GM23338 (cell line): Measurements from ENCODE around the gene CACNB3. TPM values are rescaled to one million over a fixed set of nuclear protein-coding genes. Genes with fewer than 3 reads are reported as not detected.
A peak's percentile ranks its signal among the peaks of the same experiment; 100 is the strongest.

Experiments used
- ATAC-seq: fragments of 200-7000 bp; cut with Tn5 transposase; 3 replicates; pipeline ENCODE4 v1.9.1; 2020
- DNase-seq: peaks from one replicate; pipeline ENCODE4 v3.0.0-alpha.2; 2015; ENCODE audit warnings: low spot score
- H2AFZ ChIP-seq: fragments of 200-600 bp; sonication (generic); 2 replicates; pipeline ENCODE4 v1.8.0; 2016; ENCODE audit warnings: antibody characterized with exemption, mild to moderate bottlenecking, moderate library complexity
- H3F3A ChIP-seq: fragments of 200-600 bp; sonication (generic); replicated peaks from 2 replicates; pipeline ENCODE4 v1.8.0; 2017; ENCODE audit warnings: antibody characterized with exemption, mixed run types, low read depth
- H3K27ac ChIP-seq: fragments of 200-600 bp; sonication (generic); 2 replicates; pipeline ENCODE4 v1.6.1; 2016; ENCODE audit warnings: low read depth
- H3K27me3 ChIP-seq: fragments of 200-600 bp; sonication (generic); 2 replicates; pipeline ENCODE4 v1.8.0; 2016; ENCODE audit warnings: mild to moderate bottlenecking, mixed run types, moderate library complexity; ENCODE audit not compliant: insufficient read depth
- H3K36me3 ChIP-seq: fragments of 200-600 bp; sonication (generic); 2 replicates; pipeline ENCODE4 v1.8.0; 2016; ENCODE audit warnings: mild to moderate bottlenecking; ENCODE audit not compliant: insufficient read depth
- H3K4me1 ChIP-seq: fragments of 200-600 bp; sonication (generic); 2 replicates; pipeline ENCODE4 v1.8.0; 2016; ENCODE audit warnings: mild to moderate bottlenecking, moderate library complexity; ENCODE audit not compliant: insufficient read depth
- H3K4me2 ChIP-seq: fragments of 200-600 bp; sonication (generic); 2 replicates; pipeline ENCODE4 v1.7.1; 2017; ENCODE audit warnings: mixed run types
- H3K4me3 ChIP-seq: fragments of 200-600 bp; sonication (generic); 2 replicates; pipeline ENCODE4 v1.6.1; 2016; ENCODE audit warnings: mixed run types
- H3K79me2 ChIP-seq: fragments of 200-600 bp; sonication (generic); replicated peaks from 2 replicates; pipeline ENCODE4 v1.8.0; 2017; ENCODE audit warnings: mild to moderate bottlenecking; ENCODE audit not compliant: insufficient read depth
- H3K9me2 ChIP-seq: fragments of 200-600 bp; sonication (generic); 2 replicates; pipeline ENCODE4 v1.8.0; 2017; ENCODE audit not compliant: insufficient read depth
- H4K20me1 ChIP-seq: fragments of 200-600 bp; sonication (generic); replicated peaks from 2 replicates; pipeline ENCODE4 v1.8.0; 2017; ENCODE audit warnings: mild to moderate bottlenecking; ENCODE audit not compliant: insufficient read depth
- H3K27ac Mint-ChIP-seq: 2 replicates; pipeline ENCODE4 v1.8.0; 2020; ENCODE audit warnings: inconsistent platforms, mild to moderate bottlenecking, moderate library complexity, mixed read lengths
- H3K27me3 Mint-ChIP-seq: 3 replicates; pipeline ENCODE4 v1.8.0; 2022; ENCODE audit warnings: low read depth, mild to moderate bottlenecking, moderate library complexity, mixed read lengths, inconsistent platforms; ENCODE audit not compliant: insufficient read depth, poor library complexity
- H3K36me3 Mint-ChIP-seq: 3 replicates; pipeline ENCODE4 v1.8.0; 2021; ENCODE audit warnings: low read depth, mild to moderate bottlenecking, inconsistent platforms, moderate library complexity, mixed read lengths
- H3K4me1 Mint-ChIP-seq: 3 replicates; pipeline ENCODE4 v1.8.0; 2020; ENCODE audit warnings: mild to moderate bottlenecking, inconsistent platforms, mixed read lengths
- H3K4me3 Mint-ChIP-seq: 3 replicates; pipeline ENCODE4 v1.8.0; 2021; ENCODE audit warnings: moderate library complexity, mild to moderate bottlenecking, inconsistent platforms, mixed read lengths
- H3K9me3 Mint-ChIP-seq: 3 replicates; pipeline ENCODE4 v1.8.0; 2020; ENCODE audit warnings: moderate library complexity, mild to moderate bottlenecking, inconsistent platforms, mixed read lengths
- CREB1 ChIP-seq: fragments of 250-450 bp; sonication (Bioruptor Pico); IDR thresholded peaks from 2 replicates; pipeline ENCODE4 v1.5.0; 2020; ENCODE audit warnings: low read depth, mild to moderate bottlenecking, moderate library complexity
- EZH2 ChIP-seq: fragments of 200-600 bp; sonication (generic); IDR thresholded peaks from one replicate; pipeline ENCODE4 v1.8.0; 2017; ENCODE audit warnings: antibody characterized with exemption, mild to moderate bottlenecking, low read depth; ENCODE audit not compliant: unreplicated experiment
- EZH2phosphoT487 ChIP-seq: fragments of 200-600 bp; sonication (generic); IDR thresholded peaks from one replicate; pipeline ENCODE4 v1.8.1; 2018; ENCODE audit warnings: antibody characterized with exemption; ENCODE audit not compliant: unreplicated experiment
- JUNB ChIP-seq: IDR thresholded peaks from one replicate; pipeline ENCODE4 v1.6.1; 2016; ENCODE audit warnings: antibody characterized with exemption; ENCODE audit not compliant: unreplicated experiment
- NANOG ChIP-seq: IDR thresholded peaks from 2 replicates; pipeline ENCODE4 v1.6.1; 2016; ENCODE audit warnings: antibody characterized with exemption, borderline replicate concordance
- POLR2AphosphoS5 ChIP-seq: IDR thresholded peaks from 2 replicates; pipeline ENCODE4 v1.6.1; 2016; ENCODE audit warnings: antibody characterized with exemption, low read depth
- STAT1 ChIP-seq: IDR thresholded peaks from one replicate; pipeline ENCODE4 v1.6.1; 2016; ENCODE audit warnings: antibody characterized with exemption; ENCODE audit not compliant: unreplicated experiment
- ZNF114 ChIP-seq: fragments of 250-450 bp; sonication (Bioruptor Pico); IDR thresholded peaks from 2 replicates; pipeline ENCODE4 v1.5.0; 2020; ENCODE audit warnings: mild to moderate bottlenecking, moderate library complexity
- ZNF331 ChIP-seq: fragments of 250-450 bp; sonication (Bioruptor Pico); IDR thresholded peaks from 2 replicates; pipeline ENCODE4 v1.5.0; 2020; ENCODE audit warnings: low read depth, mild to moderate bottlenecking, moderate library complexity
- polyA plus RNA-seq: library from polyadenylated mRNA; unstranded; fragments of >200 nt; fragmentation: Nextera tagmentation; extraction: Ambion mirVana; gene quantifications from 2 replicates; pipeline ENCODE4 v1.2.1, GENCODE V29; 2016
- total RNA-seq: library from RNA; depleted of rRNA; stranded (reverse); fragments of >200 nt; shearing (Covaris generic); gene quantifications from 2 replicates; pipeline ENCODE4 v1.2.3, GENCODE V29; 2014
- TF ChIP-seq, protein P1 (sequence below): IDR thresholded peaks from 2 replicates; pipeline ENCODE4 v1.6.1; 2016; ENCODE audit warnings: antibody characterized with exemption
- TF ChIP-seq, protein P2 (sequence below): IDR thresholded peaks from one replicate; pipeline ENCODE4 v1.6.1; 2018; ENCODE audit warnings: antibody characterized with exemption; ENCODE audit not compliant: unreplicated experiment
- TF ChIP-seq, protein P3 (sequence below), 2 experiments: fragments of 200-600 bp in 1 of 2; sonication (generic) in 1 of 2; conservative IDR thresholded peaks; 2 replicates each; pipeline versions ENCODE4 v1.5.1 to v1.6.1; 2016 to 2017; ENCODE audit warnings: antibody characterized with exemption in 2 of 2, low read depth in 2 of 2, mild to moderate bottlenecking in 2 of 2, moderate library complexity in 1 of 2
- TF ChIP-seq, protein P4 (sequence below): fragments of 250-450 bp; sonication (Bioruptor Pico); IDR thresholded peaks from 2 replicates; pipeline ENCODE4 v1.5.0; 2020; ENCODE audit warnings: mild to moderate bottlenecking, moderate library complexity

Gene CACNB3
- total and polyA plus RNA-seq, 2 experiments from 2014 or later = 4.1 to 6.2 TPM

DNA sequence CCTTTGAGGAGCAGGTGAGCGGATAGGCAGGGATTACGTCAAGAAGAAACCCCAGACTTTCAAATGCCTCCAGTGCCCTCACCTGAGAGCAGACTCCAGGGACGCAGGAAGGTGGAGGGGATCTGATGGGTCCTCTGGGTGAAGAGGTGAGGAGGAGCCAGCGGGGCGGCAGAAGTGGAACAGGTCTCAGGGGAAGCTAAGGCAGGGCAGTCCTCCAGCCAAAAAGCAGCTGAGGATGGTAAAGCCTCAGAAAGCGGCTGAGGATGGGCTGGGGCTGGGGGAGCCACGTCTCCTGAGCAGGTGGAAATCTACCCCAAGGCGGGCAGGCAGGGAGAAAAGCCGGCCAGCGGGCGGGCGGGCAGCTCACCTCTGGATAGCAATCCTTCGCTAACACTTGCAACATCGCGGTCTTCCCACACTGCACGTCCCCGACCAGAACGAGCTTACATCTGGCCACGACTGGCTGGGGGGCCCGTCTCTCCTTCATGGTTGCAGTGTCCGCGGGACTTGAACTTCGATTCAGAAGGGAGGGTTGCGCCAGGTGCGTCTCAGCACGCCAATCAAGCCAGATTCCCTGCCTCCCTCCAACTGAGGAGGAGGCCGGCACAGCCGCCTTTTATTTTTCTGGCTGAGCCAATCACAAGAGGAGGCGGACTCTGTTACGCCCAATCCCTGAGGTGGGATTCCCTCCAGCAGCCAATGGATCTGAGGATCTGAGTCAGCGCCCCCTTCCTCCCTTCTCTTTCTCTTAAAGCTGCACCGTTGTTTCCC is 47.2 kb downstream of the CACNB3 start, which contains the start of gene RND1:
Gene RND1 (minus strand): TSS at position 590 of the 771 bp plus-strand sequence. CDS start 103 bp downstream, at position 487.
- Mint-ChIP-seq H3K27ac (peak within 1 kb of the TSS; percentile 95), H3K27me3 (peaks cover 23% of the 10 kb centered on the region), H3K4me3 (peak within 1 kb of the TSS; percentile 97), H3K4me1 (peaks cover 32% of the 10 kb centered on the region), H3K9me3 (no peaks in the 10 kb centered on the region), H3K36me3 (peaks cover 28% of the 10 kb centered on the region)
- peak within 1 kb of the TSS; percentile 20; the same call in 1 of the 2 replicates for H3K27ac ChIP-seq
- H3K79me2 ChIP-seq = peaks cover 13% of the 10 kb centered on the region
- peak within 1 kb of the TSS; percentile 89 for H3K4me3 ChIP-seq
- H3K36me3 ChIP-seq = peaks cover 10% of the 10 kb centered on the region
- H3K4me1 ChIP-seq = peaks cover 27% of the 10 kb centered on the region
- ATAC-seq (peak; percentile 89), DNase-seq (peak; percentile 99)
- H2AFZ ChIP-seq = peak within 1 kb of the TSS; percentile 85; the same call in 1 of the 2 replicates
- H3F3A ChIP-seq = 0 out of 2 replicates have a peak, but pooled peaks cover 3% of the 10 kb centered on the region
- no peaks in the 10 kb centered on the region for H3K9me2 ChIP-seq
- TF ChIP-seq, protein P1, sequence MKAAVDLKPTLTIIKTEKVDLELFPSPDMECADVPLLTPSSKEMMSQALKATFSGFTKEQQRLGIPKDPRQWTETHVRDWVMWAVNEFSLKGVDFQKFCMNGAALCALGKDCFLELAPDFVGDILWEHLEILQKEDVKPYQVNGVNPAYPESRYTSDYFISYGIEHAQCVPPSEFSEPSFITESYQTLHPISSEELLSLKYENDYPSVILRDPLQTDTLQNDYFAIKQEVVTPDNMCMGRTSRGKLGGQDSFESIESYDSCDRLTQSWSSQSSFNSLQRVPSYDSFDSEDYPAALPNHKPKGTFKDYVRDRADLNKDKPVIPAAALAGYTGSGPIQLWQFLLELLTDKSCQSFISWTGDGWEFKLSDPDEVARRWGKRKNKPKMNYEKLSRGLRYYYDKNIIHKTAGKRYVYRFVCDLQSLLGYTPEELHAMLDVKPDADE = 0 out of 2 replicates have a peak, but pooled peaks have one; percentile 36
- TF ChIP-seq, protein P2, sequence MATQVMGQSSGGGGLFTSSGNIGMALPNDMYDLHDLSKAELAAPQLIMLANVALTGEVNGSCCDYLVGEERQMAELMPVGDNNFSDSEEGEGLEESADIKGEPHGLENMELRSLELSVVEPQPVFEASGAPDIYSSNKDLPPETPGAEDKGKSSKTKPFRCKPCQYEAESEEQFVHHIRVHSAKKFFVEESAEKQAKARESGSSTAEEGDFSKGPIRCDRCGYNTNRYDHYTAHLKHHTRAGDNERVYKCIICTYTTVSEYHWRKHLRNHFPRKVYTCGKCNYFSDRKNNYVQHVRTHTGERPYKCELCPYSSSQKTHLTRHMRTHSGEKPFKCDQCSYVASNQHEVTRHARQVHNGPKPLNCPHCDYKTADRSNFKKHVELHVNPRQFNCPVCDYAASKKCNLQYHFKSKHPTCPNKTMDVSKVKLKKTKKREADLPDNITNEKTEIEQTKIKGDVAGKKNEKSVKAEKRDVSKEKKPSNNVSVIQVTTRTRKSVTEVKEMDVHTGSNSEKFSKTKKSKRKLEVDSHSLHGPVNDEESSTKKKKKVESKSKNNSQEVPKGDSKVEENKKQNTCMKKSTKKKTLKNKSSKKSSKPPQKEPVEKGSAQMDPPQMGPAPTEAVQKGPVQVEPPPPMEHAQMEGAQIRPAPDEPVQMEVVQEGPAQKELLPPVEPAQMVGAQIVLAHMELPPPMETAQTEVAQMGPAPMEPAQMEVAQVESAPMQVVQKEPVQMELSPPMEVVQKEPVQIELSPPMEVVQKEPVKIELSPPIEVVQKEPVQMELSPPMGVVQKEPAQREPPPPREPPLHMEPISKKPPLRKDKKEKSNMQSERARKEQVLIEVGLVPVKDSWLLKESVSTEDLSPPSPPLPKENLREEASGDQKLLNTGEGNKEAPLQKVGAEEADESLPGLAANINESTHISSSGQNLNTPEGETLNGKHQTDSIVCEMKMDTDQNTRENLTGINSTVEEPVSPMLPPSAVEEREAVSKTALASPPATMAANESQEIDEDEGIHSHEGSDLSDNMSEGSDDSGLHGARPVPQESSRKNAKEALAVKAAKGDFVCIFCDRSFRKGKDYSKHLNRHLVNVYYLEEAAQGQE = no peak
- TF ChIP-seq STAT1 (no peak), ZNF114 (CRISPR knock-in tag) (no peak), JUNB (no peak), CREB1 (no peak), ZNF331 (no peak), POLR2AphosphoS5 (peak; percentile 100), EZH2phosphoT487 (no peak), EZH2 (no peak), NANOG (no peak)
- TF ChIP-seq, protein P3, sequence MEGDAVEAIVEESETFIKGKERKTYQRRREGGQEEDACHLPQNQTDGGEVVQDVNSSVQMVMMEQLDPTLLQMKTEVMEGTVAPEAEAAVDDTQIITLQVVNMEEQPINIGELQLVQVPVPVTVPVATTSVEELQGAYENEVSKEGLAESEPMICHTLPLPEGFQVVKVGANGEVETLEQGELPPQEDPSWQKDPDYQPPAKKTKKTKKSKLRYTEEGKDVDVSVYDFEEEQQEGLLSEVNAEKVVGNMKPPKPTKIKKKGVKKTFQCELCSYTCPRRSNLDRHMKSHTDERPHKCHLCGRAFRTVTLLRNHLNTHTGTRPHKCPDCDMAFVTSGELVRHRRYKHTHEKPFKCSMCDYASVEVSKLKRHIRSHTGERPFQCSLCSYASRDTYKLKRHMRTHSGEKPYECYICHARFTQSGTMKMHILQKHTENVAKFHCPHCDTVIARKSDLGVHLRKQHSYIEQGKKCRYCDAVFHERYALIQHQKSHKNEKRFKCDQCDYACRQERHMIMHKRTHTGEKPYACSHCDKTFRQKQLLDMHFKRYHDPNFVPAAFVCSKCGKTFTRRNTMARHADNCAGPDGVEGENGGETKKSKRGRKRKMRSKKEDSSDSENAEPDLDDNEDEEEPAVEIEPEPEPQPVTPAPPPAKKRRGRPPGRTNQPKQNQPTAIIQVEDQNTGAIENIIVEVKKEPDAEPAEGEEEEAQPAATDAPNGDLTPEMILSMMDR (conservative IDR thresholded peaks at IDR 0.05; ENCODE audit: low read depth in 2 of 2) = no peak
- TF ChIP-seq, protein P4, sequence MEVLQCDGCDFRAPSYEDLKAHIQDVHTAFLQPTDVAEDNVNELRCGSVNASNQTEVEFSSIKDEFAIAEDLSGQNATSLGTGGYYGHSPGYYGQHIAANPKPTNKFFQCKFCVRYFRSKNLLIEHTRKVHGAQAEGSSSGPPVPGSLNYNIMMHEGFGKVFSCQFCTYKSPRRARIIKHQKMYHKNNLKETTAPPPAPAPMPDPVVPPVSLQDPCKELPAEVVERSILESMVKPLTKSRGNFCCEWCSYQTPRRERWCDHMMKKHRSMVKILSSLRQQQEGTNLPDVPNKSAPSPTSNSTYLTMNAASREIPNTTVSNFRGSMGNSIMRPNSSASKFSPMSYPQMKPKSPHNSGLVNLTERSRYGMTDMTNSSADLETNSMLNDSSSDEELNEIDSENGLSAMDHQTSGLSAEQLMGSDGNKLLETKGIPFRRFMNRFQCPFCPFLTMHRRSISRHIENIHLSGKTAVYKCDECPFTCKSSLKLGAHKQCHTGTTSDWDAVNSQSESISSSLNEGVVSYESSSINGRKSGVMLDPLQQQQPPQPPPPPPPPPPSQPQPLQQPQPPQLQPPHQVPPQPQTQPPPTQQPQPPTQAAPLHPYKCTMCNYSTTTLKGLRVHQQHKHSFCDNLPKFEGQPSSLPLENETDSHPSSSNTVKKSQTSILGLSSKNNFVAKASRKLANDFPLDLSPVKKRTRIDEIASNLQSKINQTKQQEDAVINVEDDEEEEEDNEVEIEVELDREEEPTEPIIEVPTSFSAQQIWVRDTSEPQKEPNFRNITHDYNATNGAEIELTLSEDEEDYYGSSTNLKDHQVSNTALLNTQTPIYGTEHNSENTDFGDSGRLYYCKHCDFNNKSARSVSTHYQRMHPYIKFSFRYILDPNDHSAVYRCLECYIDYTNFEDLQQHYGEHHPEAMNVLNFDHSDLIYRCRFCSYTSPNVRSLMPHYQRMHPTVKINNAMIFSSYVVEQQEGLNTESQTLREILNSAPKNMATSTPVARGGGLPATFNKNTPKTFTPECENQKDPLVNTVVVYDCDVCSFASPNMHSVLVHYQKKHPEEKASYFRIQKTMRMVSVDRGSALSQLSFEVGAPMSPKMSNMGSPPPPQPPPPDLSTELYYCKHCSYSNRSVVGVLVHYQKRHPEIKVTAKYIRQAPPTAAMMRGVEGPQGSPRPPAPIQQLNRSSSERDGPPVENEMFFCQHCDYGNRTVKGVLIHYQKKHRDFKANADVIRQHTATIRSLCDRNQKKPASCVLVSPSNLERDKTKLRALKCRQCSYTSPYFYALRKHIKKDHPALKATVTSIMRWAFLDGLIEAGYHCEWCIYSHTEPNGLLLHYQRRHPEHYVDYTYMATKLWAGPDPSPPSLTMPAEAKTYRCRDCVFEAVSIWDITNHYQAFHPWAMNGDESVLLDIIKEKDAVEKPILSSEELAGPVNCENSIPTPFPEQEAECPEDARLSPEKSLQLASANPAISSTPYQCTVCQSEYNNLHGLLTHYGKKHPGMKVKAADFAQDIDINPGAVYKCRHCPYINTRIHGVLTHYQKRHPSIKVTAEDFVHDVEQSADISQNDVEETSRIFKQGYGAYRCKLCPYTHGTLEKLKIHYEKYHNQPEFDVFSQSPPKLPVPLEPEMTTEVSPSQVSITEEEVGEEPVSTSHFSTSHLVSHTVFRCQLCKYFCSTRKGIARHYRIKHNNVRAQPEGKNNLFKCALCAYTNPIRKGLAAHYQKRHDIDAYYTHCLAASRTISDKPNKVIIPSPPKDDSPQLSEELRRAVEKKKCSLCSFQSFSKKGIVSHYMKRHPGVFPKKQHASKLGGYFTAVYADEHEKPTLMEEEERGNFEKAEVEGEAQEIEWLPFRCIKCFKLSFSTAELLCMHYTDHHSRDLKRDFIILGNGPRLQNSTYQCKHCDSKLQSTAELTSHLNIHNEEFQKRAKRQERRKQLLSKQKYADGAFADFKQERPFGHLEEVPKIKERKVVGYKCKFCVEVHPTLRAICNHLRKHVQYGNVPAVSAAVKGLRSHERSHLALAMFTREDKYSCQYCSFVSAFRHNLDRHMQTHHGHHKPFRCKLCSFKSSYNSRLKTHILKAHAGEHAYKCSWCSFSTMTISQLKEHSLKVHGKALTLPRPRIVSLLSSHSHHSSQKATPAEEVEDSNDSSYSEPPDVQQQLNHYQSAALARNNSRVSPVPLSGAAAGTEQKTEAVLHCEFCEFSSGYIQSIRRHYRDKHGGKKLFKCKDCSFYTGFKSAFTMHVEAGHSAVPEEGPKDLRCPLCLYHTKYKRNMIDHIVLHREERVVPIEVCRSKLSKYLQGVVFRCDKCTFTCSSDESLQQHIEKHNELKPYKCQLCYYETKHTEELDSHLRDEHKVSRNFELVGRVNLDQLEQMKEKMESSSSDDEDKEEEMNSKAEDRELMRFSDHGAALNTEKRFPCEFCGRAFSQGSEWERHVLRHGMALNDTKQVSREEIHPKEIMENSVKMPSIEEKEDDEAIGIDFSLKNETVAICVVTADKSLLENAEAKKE (CRISPR knock-in tag) = no peak
- no peaks in the 10 kb centered on the region for H3K27me3 ChIP-seq
- H4K20me1 ChIP-seq = peaks cover 13% of the 10 kb centered on the region; the same call in 1 of the 2 replicates
- peak within 1 kb of the TSS; percentile 98 for H3K4me2 ChIP-seq
